Measurements from ENCODE around the gene ERCC2.
"Not testable (repeated sequence)": the region's sequence is repeated elsewhere in the genome, so short reads cannot be mapped to it uniquely, and the experiment has no call there.

The ERCC2 gene

GRCh38 chr19:45344621-45345505 is 25.5 kb downstream of the ERCC2 start:
- DNase-seq (ENCODE audit: insufficient read length, low spot score): no peak
- TF ChIP-seq POLR2A (IDR thresholded peaks at IDR 0.05; ENCODE audit: low read depth, low read length): no peak
- FAIRE-seq: no peak

DNA sequence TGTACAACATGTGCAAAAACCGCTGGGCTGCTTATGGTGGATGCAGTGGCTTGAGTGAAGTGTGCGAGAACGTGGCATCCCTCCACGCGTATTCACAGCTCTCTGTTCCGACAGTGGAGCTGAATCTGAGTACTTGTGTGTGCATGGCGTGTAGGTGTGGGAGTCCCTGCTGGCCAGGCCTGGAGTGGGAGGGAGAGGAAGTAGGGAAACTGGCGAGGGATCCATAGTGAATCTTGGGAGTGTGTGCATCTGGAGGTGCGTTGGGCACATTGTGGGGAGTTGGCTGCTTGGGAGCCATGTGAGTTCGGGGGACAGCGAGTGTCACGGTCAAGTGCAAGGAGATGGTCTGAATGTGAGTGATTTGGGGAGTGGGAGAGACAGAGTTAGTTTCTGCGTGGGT is 27.5 kb downstream of the ERCC2 start:
- no peak for DNase-seq (ENCODE audit: insufficient read length, low spot score)
- TF ChIP-seq POLR2A (IDR thresholded peaks at IDR 0.05; ENCODE audit: low read depth, low read length): no peak
- FAIRE-seq: no peak

- FAIRE-seq (no peak), DNase-seq (ENCODE audit: insufficient read length, low spot score) (no peak)
- no peak for TF ChIP-seq POLR2A (IDR thresholded peaks at IDR 0.05; ENCODE audit: low read depth, low read length)
These were observed 29.4 kb downstream of the ERCC2 start for GRCh38 chr19:45340899-45341453.

DNA sequence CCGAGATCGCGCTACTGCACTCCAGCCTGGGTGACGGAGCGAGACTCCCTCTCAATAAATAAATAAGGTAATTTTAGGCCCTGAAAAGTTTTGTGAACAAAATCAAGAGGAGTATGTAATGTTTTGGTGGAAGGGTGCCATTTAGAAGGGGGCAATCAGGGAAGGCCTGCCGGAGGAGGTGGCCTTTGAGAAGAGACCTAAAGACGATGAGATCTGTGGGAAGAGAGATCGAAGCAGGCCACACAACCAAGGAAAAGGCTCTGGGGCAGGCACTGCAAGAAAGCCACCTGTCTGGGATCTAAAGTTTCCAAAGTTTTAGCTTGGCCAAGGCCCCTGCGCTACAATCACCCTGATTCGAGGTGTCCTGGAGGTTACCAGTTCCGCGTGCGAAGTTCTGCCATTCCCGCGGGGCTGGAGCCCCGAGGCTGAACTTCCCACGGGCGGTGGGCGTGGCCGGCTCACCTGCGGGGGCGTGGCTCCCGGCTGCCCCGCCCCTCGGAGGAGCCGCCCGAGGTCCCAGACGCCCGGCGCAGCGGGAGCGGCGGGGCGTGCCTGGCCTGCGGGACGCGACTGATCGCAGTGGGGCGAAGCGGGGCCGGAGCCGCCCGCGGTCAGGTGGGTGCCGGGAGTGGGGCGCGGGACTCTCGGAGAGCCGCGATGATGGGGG is 30.0 kb downstream of the ERCC2 start, which contains the start of gene KLC3:
TSS of gene KLC3 (plus strand) at position 519 of the 667 bp plus-strand sequence. CDS start 4,792 bp downstream, outside the sequence.
- TF ChIP-seq POLR2A (IDR thresholded peaks at IDR 0.05; ENCODE audit: low read depth, low read length): no peak
- DNase-seq (ENCODE audit: insufficient read length, low spot score): no peak

DNA sequence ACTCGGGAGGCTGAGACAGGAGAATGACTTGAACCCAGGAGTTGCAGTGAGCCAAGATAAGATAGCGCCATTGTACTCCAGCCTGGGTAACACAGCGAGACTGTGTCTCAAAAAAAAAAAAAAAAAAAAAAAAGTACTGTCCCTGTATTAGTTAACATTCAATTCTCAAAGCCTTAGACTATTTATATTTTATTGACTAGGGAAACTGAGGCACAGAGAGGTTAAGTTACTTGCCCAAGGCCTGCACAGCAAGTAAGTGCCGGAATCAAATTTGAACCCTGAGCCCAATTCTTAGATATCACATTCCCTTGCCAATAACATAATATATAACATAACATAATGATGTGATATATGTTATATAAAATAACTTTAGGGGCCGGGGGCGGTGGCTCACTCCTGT is 30.7 kb downstream of the ERCC2 start:
- TF ChIP-seq POLR2A (IDR thresholded peaks at IDR 0.05; ENCODE audit: low read depth, low read length): no peak
- no peak for DNase-seq (ENCODE audit: insufficient read length, low spot score)
- no peak for FAIRE-seq

More for the DNA sequence above, 30.0 kb downstream of the ERCC2 start, which contains the start of gene KLC3:
- FAIRE-seq: no peak

DNA sequence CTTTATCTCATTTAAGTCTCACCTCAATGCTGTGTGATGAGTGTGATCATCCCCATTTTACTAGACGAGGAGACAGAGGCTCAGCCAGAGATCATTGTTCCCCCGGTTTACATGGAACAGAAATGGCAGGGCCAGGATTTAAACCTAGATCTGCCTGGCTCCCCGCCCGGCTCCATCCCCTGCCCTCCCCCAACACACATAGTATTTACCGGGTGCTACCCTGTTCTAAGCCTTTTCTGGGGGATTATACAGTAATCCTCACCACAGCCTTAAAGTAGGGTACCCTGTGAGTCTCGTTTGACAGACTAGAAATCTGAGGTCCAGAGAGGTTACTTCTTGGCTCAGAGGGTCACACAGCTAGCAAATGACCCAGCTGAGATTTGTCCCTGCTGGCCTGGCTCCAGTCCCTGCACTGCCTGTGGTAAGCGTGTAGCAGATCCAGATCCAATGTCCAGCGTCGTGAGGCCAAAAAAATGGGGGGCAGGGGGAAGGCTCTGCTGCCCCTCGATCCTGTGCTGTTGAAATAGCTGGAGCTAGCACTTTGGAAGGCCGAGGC is 33.6 kb downstream of the ERCC2 start:
- no peak for TF ChIP-seq POLR2A (IDR thresholded peaks at IDR 0.05; ENCODE audit: low read depth, low read length)
- FAIRE-seq (no peak), DNase-seq (ENCODE audit: insufficient read length, low spot score) (no peak)

DNA sequence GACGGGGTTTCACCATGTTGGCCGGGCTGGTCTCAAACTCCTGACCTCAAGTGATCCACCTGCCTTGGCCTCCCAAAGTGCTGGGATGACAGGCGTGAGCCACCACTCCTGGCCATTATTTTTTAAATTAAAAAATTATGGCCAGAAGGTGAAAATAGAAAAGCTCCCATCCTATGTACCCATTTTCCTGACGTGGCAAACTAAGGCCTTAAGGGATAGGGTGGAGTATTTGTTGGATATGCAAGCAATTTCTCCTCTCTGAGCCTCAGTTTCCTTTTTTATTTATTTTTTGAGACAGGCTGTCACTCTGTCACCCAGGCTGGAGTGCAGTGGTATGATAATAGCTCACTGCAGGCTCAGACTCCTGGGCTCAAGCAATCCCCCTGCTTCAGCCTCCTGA is 35.5 kb downstream of the ERCC2 start:
- not testable (repeated sequence) for FAIRE-seq; DNase-seq (ENCODE audit: insufficient read length, low spot score)

DNA sequence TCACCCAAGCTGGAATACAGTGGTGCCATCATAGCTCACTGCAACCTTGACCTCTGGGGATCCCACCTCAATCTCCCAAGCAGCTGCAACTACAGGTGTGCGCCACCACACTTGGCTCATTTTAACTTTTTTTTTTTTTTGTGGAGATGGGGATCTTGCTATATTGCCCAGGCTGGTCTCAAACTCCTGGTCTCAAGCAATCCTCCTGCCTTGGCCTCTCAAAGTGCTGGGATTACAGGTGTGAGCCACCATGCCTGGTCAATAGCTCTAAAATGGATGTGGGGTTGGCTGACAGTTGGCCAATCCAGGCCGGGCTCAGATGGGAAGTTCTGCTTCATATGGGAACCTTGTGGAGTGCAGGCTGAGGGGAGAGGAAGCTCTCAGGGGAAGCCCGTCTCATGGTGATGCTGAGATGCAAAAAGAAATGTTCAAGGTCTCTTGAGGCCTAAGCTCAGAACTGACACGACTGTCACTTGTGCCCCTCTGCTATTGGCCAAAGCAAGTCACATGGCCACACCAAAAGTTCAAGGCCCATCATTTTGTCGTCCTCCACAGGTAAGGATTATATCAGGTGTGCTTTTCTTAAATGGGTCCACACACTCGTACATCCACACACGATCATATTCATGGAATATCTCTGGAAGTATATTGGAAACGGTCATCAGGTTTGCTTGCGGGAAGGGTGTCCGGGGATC is 36.6 kb downstream of the ERCC2 start:
- FAIRE-seq (no peak), DNase-seq (ENCODE audit: insufficient read length, low spot score) (no peak)
- no peak for TF ChIP-seq POLR2A (IDR thresholded peaks at IDR 0.05; ENCODE audit: low read depth, low read length)

- DNase-seq (ENCODE audit: insufficient read length, low spot score): no peak
- no peak for FAIRE-seq
- no peak for TF ChIP-seq POLR2A (IDR thresholded peaks at IDR 0.05; ENCODE audit: low read depth, low read length)
These were observed 39.0 kb downstream of the ERCC2 start for GRCh38 chr19:45331411-45331810.

DNA sequence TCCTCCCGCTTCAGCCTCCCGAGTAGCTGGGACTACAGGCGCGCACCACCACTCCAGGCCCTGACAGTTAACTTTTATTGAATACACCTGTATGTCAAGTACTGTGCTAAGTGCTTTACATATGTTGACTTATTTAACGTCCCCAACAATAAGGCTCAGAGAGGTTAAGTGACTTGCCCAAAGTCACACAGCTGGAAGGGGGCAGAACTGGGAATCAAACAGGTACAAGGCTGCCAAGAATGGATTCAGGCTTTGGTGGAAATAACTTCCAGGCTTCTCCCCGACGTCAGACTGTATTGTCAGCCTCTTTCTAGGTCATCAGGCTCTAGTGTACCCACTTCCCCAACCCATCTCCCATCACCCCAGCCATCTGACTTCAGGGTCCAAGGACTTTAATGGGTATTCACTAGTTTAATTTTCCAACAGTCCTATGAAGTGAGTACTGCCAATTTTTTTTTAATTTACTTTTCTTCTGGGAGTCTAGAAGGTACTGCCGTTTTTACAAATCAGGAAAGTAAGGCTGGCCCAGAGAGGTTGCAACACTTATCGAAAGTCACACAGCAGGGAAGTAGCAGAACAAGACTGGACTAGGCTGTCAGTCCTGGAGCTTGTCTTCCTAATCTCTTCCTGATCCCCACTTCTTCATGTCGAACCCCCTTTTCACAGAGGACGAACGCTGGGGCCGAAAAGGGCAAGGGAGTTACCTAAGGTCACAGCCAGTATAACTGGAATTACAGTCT is 42.8 kb downstream of the ERCC2 start:
- TF ChIP-seq POLR2A (IDR thresholded peaks at IDR 0.05; ENCODE audit: low read depth, low read length): no peak
- FAIRE-seq (no peak), DNase-seq (ENCODE audit: insufficient read length, low spot score) (no peak)

GRCh38 chr19:45324349-45324907 is 45.9 kb downstream of the ERCC2 start:
- no peak for DNase-seq (ENCODE audit: insufficient read length, low spot score)
- FAIRE-seq: no peak
- no peak for TF ChIP-seq POLR2A (IDR thresholded peaks at IDR 0.05; ENCODE audit: low read depth, low read length)

DNA sequence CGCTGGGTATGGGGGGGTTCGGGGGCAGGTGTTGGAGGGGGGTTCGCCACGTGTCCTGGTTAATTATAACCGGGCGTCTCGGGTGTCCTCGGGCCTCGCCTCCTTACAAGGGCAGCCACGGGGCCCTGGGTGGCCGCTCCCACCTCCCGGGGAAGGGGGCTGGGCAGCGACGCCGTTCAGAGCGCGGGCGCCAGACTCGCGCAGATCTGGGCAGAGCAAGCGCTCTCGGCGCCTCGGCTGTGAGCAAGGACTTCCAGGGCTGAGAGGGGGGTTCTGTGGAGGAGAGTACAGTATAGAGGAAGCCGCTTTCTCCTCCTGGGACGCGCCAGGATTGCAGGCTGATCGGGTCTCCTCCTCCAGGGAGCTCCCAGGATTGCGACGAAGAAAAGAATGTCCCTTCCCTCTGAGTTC is 46.7 kb downstream of the ERCC2 start:
- DNase-seq (ENCODE audit: insufficient read length, low spot score) (no peak), FAIRE-seq (no peak)
- no peak for TF ChIP-seq POLR2A (IDR thresholded peaks at IDR 0.05; ENCODE audit: low read depth, low read length)

Data from H54 (cell line).